HEK293 (cell line): ENCODE data around the gene RAC3.

ENCODE experiments used
- CTCF ChIA-PET: fragments of 350-600 bp; formaldehyde crosslinking; extraction: SDS; loops from one replicate; lab custom pipeline; 2021; ENCODE audit warnings: antibody characterized with exemption; lab: Yijun Ruan, JAX
- POLR2A ChIA-PET: fragments of 300-600 bp; formaldehyde crosslinking; extraction: SDS; loops from one replicate; lab custom pipeline; 2020; ENCODE audit warnings: antibody characterized with exemption, inconsistent platforms; lab: Yijun Ruan, JAX
- H3K27ac ChIP-seq: fragments of 200-500 bp; sonication (Bioruptor generic); 2 replicates; pipeline ENCODE4 v1.5.1; 2014; ENCODE audit warnings: low read depth, low read length, control low read depth, inconsistent platforms; ENCODE audit errors: extremely low read depth
- H3K36me3 ChIP-seq, 2 experiments: fragments of 200-500 bp in 1 of 2; sonication (Bioruptor generic) in 1 of 2; 1 replicate in 1 of 2; 2 replicates in 1 of 2; pipeline ENCODE4 v1.5.1; 2014 to 2017; ENCODE audit warnings: inconsistent platforms in 2 of 2, low read length in 2 of 2; ENCODE audit not compliant: control insufficient read depth in 2 of 2, insufficient read depth in 1 of 2
- H3K4me1 ChIP-seq: fragments of 200-500 bp; sonication (Bioruptor generic); 2 replicates; pipeline ENCODE4 v1.5.1; 2014; ENCODE audit warnings: mild to moderate bottlenecking, low read length, inconsistent platforms; ENCODE audit not compliant: control insufficient read depth, insufficient read depth
- H3K4me3 ChIP-seq: 2 replicates; pipeline ENCODE4 v1.5.1; 2011; ENCODE audit warnings: low read depth, mild to moderate bottlenecking, control low read depth, low read length, moderate library complexity
- H3K9me3 ChIP-seq: fragments of 200-500 bp; sonication (Bioruptor generic); 2 replicates; pipeline ENCODE4 v1.5.1; 2014; ENCODE audit warnings: low read depth, low read length, inconsistent platforms; ENCODE audit not compliant: control insufficient read depth, insufficient read depth
- GLI4 ChIP-seq: fragments of 450-650 bp; formaldehyde crosslinking; IDR thresholded peaks from 2 replicates; pipeline ENCODE4 v1.5.1; 2016; ENCODE audit warnings: missing biosample characterization, missing genetic modification characterization
- MZF1 ChIP-seq: fragments of 450-650 bp; formaldehyde crosslinking; IDR thresholded peaks from 2 replicates; pipeline ENCODE4 v1.5.1; 2017; ENCODE audit warnings: missing biosample characterization, missing genetic modification characterization, borderline replicate concordance
- SCRT1 ChIP-seq: fragments of 450-650 bp; formaldehyde crosslinking; IDR thresholded peaks from 2 replicates; pipeline ENCODE4 v1.5.1; 2016; ENCODE audit warnings: missing biosample characterization, missing genetic modification characterization, borderline replicate concordance
- ZFHX2 ChIP-seq: fragments of 450-650 bp; formaldehyde crosslinking; conservative IDR thresholded peaks from 2 replicates; pipeline ENCODE4 v1.5.1; 2016; ENCODE audit warnings: missing biosample characterization, missing genetic modification characterization
- ZNF121 ChIP-seq: fragments of 450-650 bp; formaldehyde crosslinking; IDR thresholded peaks from 2 replicates; pipeline ENCODE4 v1.5.1; 2016; ENCODE audit warnings: missing biosample characterization, missing genetic modification characterization
- ZNF132 ChIP-seq: fragments of 450-650 bp; formaldehyde crosslinking; IDR thresholded peaks from 2 replicates; pipeline ENCODE4 v1.5.1; 2017; ENCODE audit warnings: missing biosample characterization, missing genetic modification characterization, borderline replicate concordance
- ZNF140 ChIP-seq: fragments of 450-650 bp; formaldehyde crosslinking; IDR thresholded peaks from 2 replicates; pipeline ENCODE4 v1.5.1; 2016; ENCODE audit warnings: missing biosample characterization, missing genetic modification characterization
- ZNF155 ChIP-seq: fragments of 450-650 bp; formaldehyde crosslinking; IDR thresholded peaks from 2 replicates; pipeline ENCODE4 v1.5.1; 2016; ENCODE audit warnings: missing biosample characterization, missing genetic modification characterization
- ZNF174 ChIP-seq: fragments of 450-650 bp; formaldehyde crosslinking; IDR thresholded peaks from 2 replicates; pipeline ENCODE4 v1.5.0; 2017; ENCODE audit warnings: missing biosample characterization, mild to moderate bottlenecking, missing genetic modification characterization
- ZNF211 ChIP-seq: fragments of 450-650 bp; formaldehyde crosslinking; IDR thresholded peaks from 2 replicates; pipeline ENCODE4 v1.5.1; 2016; ENCODE audit warnings: low read depth, missing biosample characterization, missing genetic modification characterization
- ZNF223 ChIP-seq: fragments of 450-650 bp; formaldehyde crosslinking; IDR thresholded peaks from 2 replicates; pipeline ENCODE4 v1.5.1; 2016; ENCODE audit warnings: missing biosample characterization, missing genetic modification characterization
- ZNF37A ChIP-seq: fragments of 450-650 bp; IDR thresholded peaks from 2 replicates; pipeline ENCODE4 v1.5.1; 2018; ENCODE audit warnings: missing biosample characterization, missing genetic modification characterization
- ZNF48 ChIP-seq: fragments of 450-650 bp; formaldehyde crosslinking; IDR thresholded peaks from 2 replicates; pipeline ENCODE4 v1.5.1; 2016; ENCODE audit warnings: missing biosample characterization, missing genetic modification characterization
- ZNF629 ChIP-seq: fragments of 450-650 bp; formaldehyde crosslinking; IDR thresholded peaks from 2 replicates; pipeline ENCODE4 v1.5.1; 2017; ENCODE audit warnings: missing biosample characterization, missing genetic modification characterization
- ZNF677 ChIP-seq: fragments of 450-650 bp; IDR thresholded peaks from 2 replicates; pipeline ENCODE4 v1.5.0; 2018; ENCODE audit warnings: missing biosample characterization, mild to moderate bottlenecking, missing genetic modification characterization, moderate library complexity
- ZNF837 ChIP-seq: fragments of 450-650 bp; formaldehyde crosslinking; IDR thresholded peaks from 2 replicates; pipeline ENCODE4 v1.5.1; 2016; ENCODE audit warnings: missing biosample characterization, missing genetic modification characterization
- TF ChIP-seq, protein P1 (sequence below): fragments of 450-650 bp; formaldehyde crosslinking; IDR thresholded peaks from 2 replicates; pipeline ENCODE4 v1.5.1; 2016; ENCODE audit warnings: missing biosample characterization, missing genetic modification characterization, low read depth
- TF ChIP-seq, protein P2 (sequence below): fragments of 450-650 bp; formaldehyde crosslinking; IDR thresholded peaks from 2 replicates; pipeline ENCODE4 v1.5.1; 2016; ENCODE audit warnings: missing biosample characterization, missing genetic modification characterization
- TF ChIP-seq, protein P3 (sequence below): IDR thresholded peaks from 2 replicates; pipeline ENCODE4 v1.6.1; 2011; ENCODE audit warnings: mild to moderate bottlenecking, low read depth, low read length, borderline replicate concordance

RAC3 gene

DNA sequence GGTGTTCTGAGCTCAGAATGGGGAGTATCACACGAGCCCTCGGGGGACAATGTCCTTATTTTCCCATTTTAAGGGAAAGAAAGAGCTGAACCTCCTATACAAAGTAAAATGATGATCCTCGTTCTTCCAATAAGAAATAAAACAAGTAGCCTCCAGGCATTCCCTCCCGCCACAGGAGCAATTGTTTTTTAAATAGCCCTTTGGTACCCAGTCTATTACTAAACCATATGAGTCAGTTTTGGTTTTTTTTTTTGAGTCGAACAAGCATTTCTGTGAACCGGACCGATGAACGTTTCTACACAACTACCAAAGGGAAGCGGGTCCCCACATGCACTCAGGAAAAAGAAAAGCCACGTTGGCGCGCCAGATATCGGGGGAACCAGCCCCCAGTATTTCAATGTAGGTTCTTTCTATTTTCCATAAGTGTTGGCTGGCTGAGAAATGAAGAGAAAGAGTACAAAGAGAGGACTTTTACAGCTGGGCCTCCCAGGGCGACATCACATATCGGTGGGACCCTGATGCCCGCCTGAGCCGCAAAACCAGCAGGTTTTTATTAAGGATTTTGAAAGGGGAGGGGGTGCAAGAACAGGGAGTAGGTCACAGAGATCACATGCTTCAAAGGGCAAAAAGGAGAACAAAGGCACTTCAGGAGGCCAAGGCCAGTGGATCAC, 9.8 kb downstream of the RAC3 start:
- Histone ChIP-seq H3K9me3 (no peaks in the 10 kb centered on the region), H3K4me1 (peaks cover 5% of the 10 kb centered on the region; the same call in 1 of the 2 replicates), H3K4me3 (no peak overlapping the region), H3K27ac (no peak overlapping the region), H3K36me3 (peaks cover 0 to 8% of the 10 kb centered on the region in 2 experiments; a peak in 1 of 3 replicates)
- no peak for TF ChIP-seq MZF1 (tag by site-specific recombination)
- no peak for TF ChIP-seq ZNF155 (tag by site-specific recombination)
- TF ChIP-seq ZNF211: no peak
- TF ChIP-seq, protein P1, sequence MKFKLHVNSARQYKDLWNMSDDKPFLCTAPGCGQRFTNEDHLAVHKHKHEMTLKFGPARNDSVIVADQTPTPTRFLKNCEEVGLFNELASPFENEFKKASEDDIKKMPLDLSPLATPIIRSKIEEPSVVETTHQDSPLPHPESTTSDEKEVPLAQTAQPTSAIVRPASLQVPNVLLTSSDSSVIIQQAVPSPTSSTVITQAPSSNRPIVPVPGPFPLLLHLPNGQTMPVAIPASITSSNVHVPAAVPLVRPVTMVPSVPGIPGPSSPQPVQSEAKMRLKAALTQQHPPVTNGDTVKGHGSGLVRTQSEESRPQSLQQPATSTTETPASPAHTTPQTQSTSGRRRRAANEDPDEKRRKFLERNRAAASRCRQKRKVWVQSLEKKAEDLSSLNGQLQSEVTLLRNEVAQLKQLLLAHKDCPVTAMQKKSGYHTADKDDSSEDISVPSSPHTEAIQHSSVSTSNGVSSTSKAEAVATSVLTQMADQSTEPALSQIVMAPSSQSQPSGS (tag by site-specific recombination): no peak
- no peak for TF ChIP-seq ZNF132
- TF ChIP-seq, protein P2, sequence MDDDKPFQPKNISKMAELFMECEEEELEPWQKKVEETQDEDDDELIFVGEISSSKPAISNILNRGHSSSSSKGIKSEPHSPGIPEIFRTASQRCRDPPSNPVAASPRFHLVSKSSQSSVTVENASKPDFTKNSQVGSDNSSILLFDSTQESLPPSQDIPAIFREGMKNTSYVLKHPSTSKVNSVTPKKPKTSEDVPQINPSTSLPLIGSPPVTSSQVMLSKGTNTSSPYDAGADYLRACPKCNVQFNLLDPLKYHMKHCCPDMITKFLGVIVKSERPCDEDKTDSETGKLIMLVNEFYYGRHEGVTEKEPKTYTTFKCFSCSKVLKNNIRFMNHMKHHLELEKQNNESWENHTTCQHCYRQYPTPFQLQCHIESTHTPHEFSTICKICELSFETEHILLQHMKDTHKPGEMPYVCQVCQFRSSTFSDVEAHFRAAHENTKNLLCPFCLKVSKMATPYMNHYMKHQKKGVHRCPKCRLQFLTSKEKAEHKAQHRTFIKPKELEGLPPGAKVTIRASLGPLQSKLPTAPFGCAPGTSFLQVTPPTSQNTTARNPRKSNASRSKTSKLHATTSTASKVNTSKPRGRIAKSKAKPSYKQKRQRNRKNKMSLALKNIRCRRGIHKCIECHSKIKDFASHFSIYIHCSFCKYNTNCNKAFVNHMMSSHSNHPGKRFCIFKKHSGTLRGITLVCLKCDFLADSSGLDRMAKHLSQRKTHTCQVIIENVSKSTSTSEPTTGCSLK (tag by site-specific recombination): no peak
- no peak for TF ChIP-seq ZFHX2
- TF ChIP-seq ZNF677: no peak
- no peak for TF ChIP-seq SCRT1 (tag by site-specific recombination)
- no peak for TF ChIP-seq ZNF48 (tag by site-specific recombination)
- no peak for TF ChIP-seq ZNF37A (tag by site-specific recombination)
- TF ChIP-seq, protein P3, sequence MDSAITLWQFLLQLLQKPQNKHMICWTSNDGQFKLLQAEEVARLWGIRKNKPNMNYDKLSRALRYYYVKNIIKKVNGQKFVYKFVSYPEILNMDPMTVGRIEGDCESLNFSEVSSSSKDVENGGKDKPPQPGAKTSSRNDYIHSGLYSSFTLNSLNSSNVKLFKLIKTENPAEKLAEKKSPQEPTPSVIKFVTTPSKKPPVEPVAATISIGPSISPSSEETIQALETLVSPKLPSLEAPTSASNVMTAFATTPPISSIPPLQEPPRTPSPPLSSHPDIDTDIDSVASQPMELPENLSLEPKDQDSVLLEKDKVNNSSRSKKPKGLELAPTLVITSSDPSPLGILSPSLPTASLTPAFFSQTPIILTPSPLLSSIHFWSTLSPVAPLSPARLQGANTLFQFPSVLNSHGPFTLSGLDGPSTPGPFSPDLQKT: no peak
- no peak for TF ChIP-seq ZNF121
- TF ChIP-seq ZNF837 (tag by site-specific recombination): no peak
- TF ChIP-seq ZNF629 (tag by site-specific recombination): no peak
- TF ChIP-seq ZNF140 (tag by site-specific recombination): no peak
- no peak for TF ChIP-seq GLI4 (tag by site-specific recombination)
- ChIA-PET CTCF (interaction anchor here (0.6 to 2.5 kb wide), 5 partner anchors 11 to 269 kb away, joined by 3 to 12 read pairs (median 3); no protein-coding TSS in a partner anchor), POLR2A (interaction anchor here (1.4 to 1.8 kb wide), 2 partner anchors 10 to 19 kb away, joined by 3 to 4 read pairs; partner anchors contain the start of gene RAC3)

DNA sequence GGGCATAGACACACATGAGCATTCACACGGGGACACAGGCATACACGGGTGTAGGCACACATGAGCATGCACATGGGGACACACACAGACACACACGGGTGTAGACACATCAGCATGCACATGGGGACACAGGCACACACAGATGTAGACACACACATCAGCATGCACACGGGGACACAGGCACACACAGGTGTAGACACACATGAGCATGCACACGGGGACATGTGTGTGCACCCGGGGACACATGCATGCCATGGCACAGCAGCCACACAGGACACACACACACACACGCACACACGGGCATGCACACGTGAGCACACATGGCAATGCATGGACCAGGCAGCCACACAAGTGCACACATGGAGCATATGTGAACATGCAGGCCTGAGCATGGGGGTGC, 11.2 kb downstream of the RAC3 start:
- Histone ChIP-seq H3K27ac (no peak overlapping the region), H3K4me3 (no peak overlapping the region), H3K4me1 (no peaks in the 10 kb centered on the region), H3K36me3 (peaks cover 0 to 17% of the 10 kb centered on the region in 2 experiments; a peak in 1 of 3 replicates), H3K9me3 (no peaks in the 10 kb centered on the region)
- TF ChIP-seq ZNF174 (tag by site-specific recombination): no peak
- 0 out of 2 replicates have a peak, but pooled peaks have one; percentile 38 for TF ChIP-seq ZNF223 (tag by site-specific recombination)
- CTCF ChIA-PET: interaction anchor here (0.6 kb wide), 2 partner anchors 21 to 310 kb away, joined by 3 to 4 read pairs; no protein-coding TSS in a partner anchor
- POLR2A ChIA-PET: interaction anchor here (1.8 kb wide), 2 partner anchors 12 to 17 kb away, joined by 4 to 5 read pairs; partner anchors contain the start of gene RAC3
